Nephron progenitor cell (in vitro differentiated cells): ENCODE measurements around the gene LTBP4.

Source experiments
- DNase-seq: peaks from one replicate; pipeline ENCODE4 v3.0.0; 2021
- H3K27ac Mint-ChIP-seq: 2 replicates; pipeline ENCODE4 v1.8.0; 2021; ENCODE audit warnings: mild to moderate bottlenecking, moderate library complexity, mixed read lengths
- H3K27me3 Mint-ChIP-seq: 2 replicates; pipeline ENCODE4 v1.8.0; 2021; ENCODE audit warnings: mild to moderate bottlenecking, low read depth, mixed read lengths; ENCODE audit not compliant: poor library complexity
- H3K36me3 Mint-ChIP-seq: 2 replicates; pipeline ENCODE4 v1.8.0; 2021; ENCODE audit warnings: low read depth, mixed read lengths
- H3K4me1 Mint-ChIP-seq: 2 replicates; pipeline ENCODE4 v1.8.0; 2021; ENCODE audit warnings: mixed read lengths
- H3K4me3 Mint-ChIP-seq: 2 replicates; pipeline ENCODE4 v1.8.0; 2021; ENCODE audit warnings: mild to moderate bottlenecking, moderate library complexity, mixed read lengths
- H3K9me3 Mint-ChIP-seq: 2 replicates; pipeline ENCODE4 v1.8.0; 2021; ENCODE audit warnings: mild to moderate bottlenecking, moderate library complexity, mixed read lengths
- TF ChIP-seq, protein P1 (sequence below): fragments of 200-600 bp; sonication (generic); IDR thresholded peaks from 2 replicates; pipeline ENCODE4 v1.5.0; 2021; ENCODE audit warnings: antibody characterized with exemption

The LTBP4 gene

DNA sequence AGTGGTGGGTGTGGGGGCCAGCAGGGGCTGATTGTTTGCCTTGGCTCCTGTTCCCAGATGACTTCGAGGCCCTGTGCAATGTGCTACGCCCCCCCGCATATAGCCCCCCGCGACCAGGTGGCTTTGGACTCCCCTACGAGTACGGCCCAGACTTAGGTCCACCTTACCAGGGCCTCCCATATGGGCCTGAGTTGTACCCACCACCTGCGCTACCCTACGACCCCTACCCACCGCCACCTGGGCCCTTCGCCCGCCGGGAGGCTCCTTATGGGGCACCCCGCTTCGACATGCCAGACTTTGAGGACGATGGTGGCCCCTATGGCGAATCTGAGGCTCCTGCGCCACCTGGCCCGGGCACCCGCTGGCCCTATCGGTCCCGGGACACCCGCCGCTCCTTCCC is 25.7 kb downstream of the LTBP4 start:
- TF ChIP-seq, protein P1, sequence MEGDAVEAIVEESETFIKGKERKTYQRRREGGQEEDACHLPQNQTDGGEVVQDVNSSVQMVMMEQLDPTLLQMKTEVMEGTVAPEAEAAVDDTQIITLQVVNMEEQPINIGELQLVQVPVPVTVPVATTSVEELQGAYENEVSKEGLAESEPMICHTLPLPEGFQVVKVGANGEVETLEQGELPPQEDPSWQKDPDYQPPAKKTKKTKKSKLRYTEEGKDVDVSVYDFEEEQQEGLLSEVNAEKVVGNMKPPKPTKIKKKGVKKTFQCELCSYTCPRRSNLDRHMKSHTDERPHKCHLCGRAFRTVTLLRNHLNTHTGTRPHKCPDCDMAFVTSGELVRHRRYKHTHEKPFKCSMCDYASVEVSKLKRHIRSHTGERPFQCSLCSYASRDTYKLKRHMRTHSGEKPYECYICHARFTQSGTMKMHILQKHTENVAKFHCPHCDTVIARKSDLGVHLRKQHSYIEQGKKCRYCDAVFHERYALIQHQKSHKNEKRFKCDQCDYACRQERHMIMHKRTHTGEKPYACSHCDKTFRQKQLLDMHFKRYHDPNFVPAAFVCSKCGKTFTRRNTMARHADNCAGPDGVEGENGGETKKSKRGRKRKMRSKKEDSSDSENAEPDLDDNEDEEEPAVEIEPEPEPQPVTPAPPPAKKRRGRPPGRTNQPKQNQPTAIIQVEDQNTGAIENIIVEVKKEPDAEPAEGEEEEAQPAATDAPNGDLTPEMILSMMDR = no peak
- Mint-ChIP-seq H3K27ac (no peak overlapping the region), H3K36me3 (peaks cover 50% of the 10 kb centered on the region)

DNA sequence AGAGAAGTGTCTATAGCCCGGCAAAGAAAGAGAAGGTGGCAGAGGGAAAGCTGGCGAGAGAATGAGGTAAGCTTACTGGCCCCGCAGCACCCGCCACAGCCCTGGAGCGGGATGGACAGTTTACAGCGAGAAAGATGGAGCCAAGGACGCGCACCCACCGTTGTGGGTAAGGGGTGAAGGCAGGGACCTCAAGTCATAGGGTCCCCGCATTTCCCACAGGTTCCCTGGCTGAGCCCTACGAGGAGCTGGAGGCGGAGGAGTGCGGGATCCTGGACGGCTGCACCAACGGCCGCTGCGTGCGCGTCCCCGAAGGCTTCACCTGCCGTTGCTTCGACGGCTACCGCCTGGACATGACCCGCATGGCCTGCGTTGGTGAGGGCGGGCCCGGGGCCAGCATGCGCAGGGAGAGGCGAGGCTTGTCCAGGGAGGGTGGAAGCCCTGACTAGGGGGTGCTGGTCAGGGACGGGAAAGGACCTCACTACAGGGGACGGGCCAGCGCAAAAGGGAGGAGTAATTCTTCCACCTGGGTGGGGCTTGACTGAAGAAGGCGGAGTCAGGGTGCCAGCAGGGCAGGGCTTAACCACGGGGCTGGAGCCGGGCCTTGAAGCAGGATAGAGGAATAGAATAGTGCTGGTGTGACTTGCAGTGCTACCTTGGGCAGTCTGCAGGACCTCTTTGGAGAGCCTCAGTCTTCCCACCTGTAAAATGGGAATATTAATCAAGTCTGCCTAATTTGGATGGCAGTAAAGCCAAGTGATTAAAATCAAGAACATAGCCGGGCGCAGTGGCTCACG is 26.5 kb downstream of the LTBP4 start:
- Mint-ChIP-seq H3K27ac (peak overlapping the region; percentile 91), H3K36me3 (peaks cover 45% of the 10 kb centered on the region), H3K9me3 (no peaks in the 10 kb centered on the region), H3K27me3 (peaks cover 2% of the 10 kb centered on the region), H3K4me1 (peaks cover 43% of the 10 kb centered on the region), H3K4me3 (no peak overlapping the region)
- no peak for DNase-seq
- TF ChIP-seq, protein P1 = no peak

More for the DNA sequence above, 25.7 kb downstream of the LTBP4 start:
- no peak for DNase-seq
- H3K4me1 Mint-ChIP-seq = peaks cover 42% of the 10 kb centered on the region
- H3K4me3 Mint-ChIP-seq = no peak overlapping the region
- no peaks in the 10 kb centered on the region for H3K9me3 Mint-ChIP-seq
- no peaks in the 10 kb centered on the region for H3K27me3 Mint-ChIP-seq

DNA sequence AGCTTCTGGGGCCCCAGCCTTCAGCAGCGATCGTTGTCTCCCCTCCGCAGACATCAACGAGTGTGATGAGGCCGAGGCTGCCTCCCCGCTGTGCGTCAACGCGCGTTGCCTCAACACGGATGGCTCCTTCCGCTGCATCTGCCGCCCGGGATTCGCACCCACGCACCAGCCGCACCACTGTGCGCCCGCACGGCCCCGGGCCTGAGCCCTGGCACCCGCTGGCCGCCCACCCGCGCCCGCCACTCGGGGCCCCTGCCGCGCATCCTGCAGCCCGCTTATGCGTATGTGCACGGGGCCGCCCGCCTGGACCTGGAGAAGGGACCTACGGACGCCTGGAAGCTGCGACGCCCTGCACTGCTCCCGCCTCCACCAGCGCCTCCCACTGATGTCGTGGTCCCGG is 28.2 kb downstream of the LTBP4 start:
- peaks cover 43% of the 10 kb centered on the region for H3K4me1 Mint-ChIP-seq
- DNase-seq = no peak
- peaks cover 12% of the 10 kb centered on the region for H3K27me3 Mint-ChIP-seq
- no peak overlapping the region for H3K4me3 Mint-ChIP-seq
- H3K9me3 Mint-ChIP-seq = no peaks in the 10 kb centered on the region
- peaks cover 35% of the 10 kb centered on the region for H3K36me3 Mint-ChIP-seq
- no peak overlapping the region for H3K27ac Mint-ChIP-seq
- TF ChIP-seq, protein P1 = no peak

DNA sequence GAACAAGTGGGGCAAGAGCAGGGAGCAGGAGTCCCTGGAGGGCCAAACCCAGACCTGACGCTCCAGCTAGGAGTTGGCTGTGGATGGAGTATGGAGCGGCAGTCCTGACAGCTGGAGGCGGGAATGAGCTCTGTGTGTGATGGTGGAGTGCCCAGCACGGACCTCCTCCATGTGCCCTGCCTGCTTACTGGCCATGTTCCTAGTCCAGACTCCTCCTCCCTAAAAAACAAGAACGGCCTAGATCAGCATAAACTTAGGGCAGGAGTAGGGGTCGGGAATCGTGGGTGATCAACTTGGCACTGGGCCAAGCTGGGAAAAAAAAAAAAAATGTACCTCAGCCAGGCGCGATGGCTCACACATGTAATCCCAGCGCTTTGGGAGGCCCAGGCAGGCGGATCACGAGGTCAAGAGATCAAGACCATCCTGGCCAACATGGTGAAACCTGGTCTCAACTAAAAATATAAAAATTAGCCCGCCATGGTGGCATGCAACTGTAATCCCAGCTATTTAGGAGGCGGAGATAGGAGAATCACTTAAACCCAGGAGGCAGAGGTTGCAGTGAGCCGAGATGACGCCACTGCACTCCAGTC is 29.5 kb downstream of the LTBP4 start:
- no peak for DNase-seq
- Mint-ChIP-seq H3K4me3 (no peak overlapping the region), H3K4me1 (peaks cover 35% of the 10 kb centered on the region), H3K27me3 (peaks cover 25% of the 10 kb centered on the region), H3K36me3 (peaks cover 25% of the 10 kb centered on the region), H3K27ac (no peak overlapping the region), H3K9me3 (no peaks in the 10 kb centered on the region)
- TF ChIP-seq, protein P1 = no peak

DNA sequence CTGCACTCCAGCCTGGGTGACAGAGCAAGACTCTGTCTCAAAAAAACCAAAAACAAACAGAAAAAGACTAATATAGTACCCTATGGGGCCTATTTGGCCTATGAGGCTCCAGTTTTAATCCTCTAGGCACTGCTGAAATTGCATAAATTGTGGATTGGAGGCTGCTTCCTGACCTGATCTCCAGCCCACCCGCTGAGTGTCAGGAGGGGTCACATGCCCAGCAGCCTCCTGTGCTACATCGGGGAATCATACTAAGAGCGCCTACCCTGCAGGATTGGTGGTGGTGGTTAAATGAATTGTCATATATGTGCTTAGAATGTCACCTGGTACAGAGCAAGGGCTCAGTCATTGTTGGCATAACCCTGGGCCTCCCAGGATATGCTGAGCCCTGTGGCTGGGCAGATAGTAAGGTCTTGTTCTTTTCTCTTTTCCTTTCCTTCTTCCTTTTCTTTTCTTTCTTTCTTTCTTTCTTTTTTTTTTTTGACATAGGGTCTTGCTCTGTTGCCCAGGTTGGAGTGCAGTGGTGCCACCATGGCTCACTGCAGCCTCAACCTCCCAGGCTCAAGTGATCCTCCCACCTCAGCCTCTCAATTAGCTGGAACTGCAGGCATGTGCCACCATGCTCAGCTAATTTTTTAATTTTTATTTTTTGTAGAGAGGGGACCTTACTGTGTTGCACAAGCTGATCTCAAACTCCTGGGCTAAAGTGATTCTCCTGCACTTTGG is 31.3 kb downstream of the LTBP4 start:
- H3K27me3 Mint-ChIP-seq = peaks cover 35% of the 10 kb centered on the region
- peaks cover 28% of the 10 kb centered on the region for H3K4me1 Mint-ChIP-seq
- no peak overlapping the region for H3K27ac Mint-ChIP-seq
- TF ChIP-seq, protein P1 = no peak
- H3K9me3 Mint-ChIP-seq = no peaks in the 10 kb centered on the region
- peaks cover 12% of the 10 kb centered on the region for H3K36me3 Mint-ChIP-seq
- no peak for DNase-seq
- H3K4me3 Mint-ChIP-seq = no peak overlapping the region
